Measurements from ENCODE around the gene FBXW5.

Gene FBXW5

GRCh38 chr9:136975644-136976043 lies 31.1 kb upstream of the FBXW5 start:
- peaks cover 5% of the 10 kb centered on the region for H3K4me1 ChIP-seq (ENCODE audit: insufficient read depth, low read length, poor library complexity, severe bottlenecking)
- H4K20me1 ChIP-seq (ENCODE audit: insufficient read depth, low read length, poor library complexity, severe bottlenecking) = no peaks in the 10 kb centered on the region
- no peak overlapping the region for H2AFZ ChIP-seq (ENCODE audit: low read length)
- H3K27me3 ChIP-seq (ENCODE audit: insufficient read depth, low read length, poor library complexity, severe bottlenecking) = no peaks in the 10 kb centered on the region
- H3K36me3 ChIP-seq (ENCODE audit: insufficient read depth, low read length) = no peaks in the 10 kb centered on the region
- H3K79me2 ChIP-seq (ENCODE audit: insufficient read depth, low read length) = no peaks in the 10 kb centered on the region
- H3F3A ChIP-seq (ENCODE audit: low read depth) = no peaks in the 10 kb centered on the region
- H3K4me2 ChIP-seq (ENCODE audit: low read depth, low read length, poor library complexity, severe bottlenecking) = no peak overlapping the region
- H3K4me3 ChIP-seq (ENCODE audit: low read length, poor library complexity, severe bottlenecking) = no peak overlapping the region
- TF ChIP-seq CTCF (conservative IDR thresholded peaks at IDR 0.05; ENCODE audit: low read length) (peak; percentile 48), EZH2phosphoT487 (IDR thresholded peaks at IDR 0.05; ENCODE audit: borderline replicate concordance) (no peak)
- no peak overlapping the region for H3K9ac ChIP-seq (ENCODE audit: low read depth, low read length, poor library complexity, severe bottlenecking)
- no peaks in the 10 kb centered on the region for H3K9me2 ChIP-seq (replicated peaks; ENCODE audit: low read depth, low read length)
- no peaks in the 10 kb centered on the region for H3K9me3 ChIP-seq (ENCODE audit: insufficient read depth, low read depth, low read length)

- H3K4me1 ChIP-seq (ENCODE audit: insufficient read depth, low read length, poor library complexity, severe bottlenecking) = peaks cover 5% of the 10 kb centered on the region
- H4K20me1 ChIP-seq (ENCODE audit: insufficient read depth, low read length, poor library complexity, severe bottlenecking) = no peaks in the 10 kb centered on the region
- H3F3A ChIP-seq (ENCODE audit: low read depth) = no peaks in the 10 kb centered on the region
- no peaks in the 10 kb centered on the region for H3K79me2 ChIP-seq (ENCODE audit: insufficient read depth, low read length)
- no peaks in the 10 kb centered on the region for H3K9me2 ChIP-seq (replicated peaks; ENCODE audit: low read depth, low read length)
- H3K4me3 ChIP-seq (ENCODE audit: low read length, poor library complexity, severe bottlenecking) = no peak overlapping the region
- no peaks in the 10 kb centered on the region for H3K36me3 ChIP-seq (ENCODE audit: insufficient read depth, low read length)
- TF ChIP-seq CTCF (conservative IDR thresholded peaks at IDR 0.05; ENCODE audit: low read length) (no peak), EZH2phosphoT487 (IDR thresholded peaks at IDR 0.05; ENCODE audit: borderline replicate concordance) (no peak)
- H3K4me2 ChIP-seq (ENCODE audit: low read depth, low read length, poor library complexity, severe bottlenecking) = no peak overlapping the region
- no peak overlapping the region for H2AFZ ChIP-seq (ENCODE audit: low read length)
- H3K9me3 ChIP-seq (ENCODE audit: insufficient read depth, low read depth, low read length) = no peaks in the 10 kb centered on the region
- H3K9ac ChIP-seq (ENCODE audit: low read depth, low read length, poor library complexity, severe bottlenecking) = no peak overlapping the region
- H3K27me3 ChIP-seq (ENCODE audit: insufficient read depth, low read length, poor library complexity, severe bottlenecking) = no peaks in the 10 kb centered on the region
These were observed 30.4 kb upstream of the FBXW5 start for GRCh38 chr9:136974817-136975535.

- TF ChIP-seq EZH2phosphoT487 (IDR thresholded peaks at IDR 0.05; ENCODE audit: borderline replicate concordance) = no peak
- no peak for TF ChIP-seq CTCF (conservative IDR thresholded peaks at IDR 0.05; ENCODE audit: low read length)
- no peaks in the 10 kb centered on the region for H3K27me3 ChIP-seq (ENCODE audit: insufficient read depth, low read length, poor library complexity, severe bottlenecking)
- no peaks in the 10 kb centered on the region for H3F3A ChIP-seq (ENCODE audit: low read depth)
- H3K4me1 ChIP-seq (ENCODE audit: insufficient read depth, low read length, poor library complexity, severe bottlenecking) = peaks cover 5% of the 10 kb centered on the region
- no peaks in the 10 kb centered on the region for H3K9me3 ChIP-seq (ENCODE audit: insufficient read depth, low read depth, low read length)
- no peaks in the 10 kb centered on the region for H3K36me3 ChIP-seq (ENCODE audit: insufficient read depth, low read length)
- no peak overlapping the region for H3K4me3 ChIP-seq (ENCODE audit: low read length, poor library complexity, severe bottlenecking)
- H3K9ac ChIP-seq (ENCODE audit: low read depth, low read length, poor library complexity, severe bottlenecking) = no peak overlapping the region
- no peak overlapping the region for H3K4me2 ChIP-seq (ENCODE audit: low read depth, low read length, poor library complexity, severe bottlenecking)
- no peaks in the 10 kb centered on the region for H3K79me2 ChIP-seq (ENCODE audit: insufficient read depth, low read length)
- H2AFZ ChIP-seq (ENCODE audit: low read length) = no peak overlapping the region
- no peaks in the 10 kb centered on the region for H4K20me1 ChIP-seq (ENCODE audit: insufficient read depth, low read length, poor library complexity, severe bottlenecking)
- no peaks in the 10 kb centered on the region for H3K9me2 ChIP-seq (replicated peaks; ENCODE audit: low read depth, low read length)
These were observed 29.4 kb upstream of the FBXW5 start for GRCh38 chr9:136973618-136974617.
